Kidney epithelial cell (primary cell): ENCODE results near the gene TEK. TPM values are rescaled to one million over a fixed set of nuclear protein-coding genes. Genes with fewer than 3 reads are reported as not detected.

Source experiments
- DNase-seq: peaks from one replicate; pipeline ENCODE4 v3.0.0-alpha.2; 2010; ENCODE audit warnings: low read depth
- H3K27me3 ChIP-seq: 2 replicates; pipeline ENCODE4 v1.6.0; 2011; ENCODE audit warnings: low read length; ENCODE audit not compliant: control insufficient read depth, insufficient read depth
- H3K36me3 ChIP-seq: 2 replicates; pipeline ENCODE4 v1.5.1; 2011; ENCODE audit warnings: low read length; ENCODE audit not compliant: control insufficient read depth, insufficient read depth
- H3K4me3 ChIP-seq: 2 replicates; pipeline ENCODE4 v1.5.1; 2011; ENCODE audit warnings: low read depth, mild to moderate bottlenecking, control low read depth, low read length
- total RNA-seq: library from RNA; depleted of rRNA; stranded (reverse); fragments of >200 nt; gene quantifications from 2 replicates; pipeline ENCODE4 v1.2.3, GENCODE V29; 2015
- TF ChIP-seq, protein P1 (sequence below): IDR thresholded peaks from 2 replicates; pipeline ENCODE4 v1.5.1; 2011; ENCODE audit warnings: mild to moderate bottlenecking, moderate library complexity, low read length, control low read depth, inconsistent platforms; ENCODE audit not compliant: insufficient read depth, poor library complexity, severe bottlenecking

TEK gene
- total RNA-seq, 1 donor from 2014 or later = 0.33 TPM

DNA sequence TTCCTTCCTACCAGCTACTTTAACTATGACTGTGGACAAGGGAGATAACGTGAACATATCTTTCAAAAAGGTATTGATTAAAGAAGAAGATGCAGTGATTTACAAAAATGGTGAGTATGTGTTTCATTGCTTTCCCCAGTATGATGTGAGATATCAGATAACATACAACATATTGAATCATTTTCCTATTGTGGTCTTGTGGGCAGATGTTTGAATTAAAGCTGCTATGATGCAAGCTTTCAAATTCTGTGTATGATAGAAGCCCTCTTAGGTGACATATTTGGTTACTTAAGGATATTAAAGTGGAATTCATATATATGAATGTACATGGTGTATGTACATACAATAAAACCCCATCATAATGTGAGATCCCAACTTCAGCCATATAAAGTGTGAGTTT lies 59.5 kb downstream of the TEK start:
- no peaks in the 10 kb centered on the region for H3K27me3 ChIP-seq
- TF ChIP-seq, protein P1, sequence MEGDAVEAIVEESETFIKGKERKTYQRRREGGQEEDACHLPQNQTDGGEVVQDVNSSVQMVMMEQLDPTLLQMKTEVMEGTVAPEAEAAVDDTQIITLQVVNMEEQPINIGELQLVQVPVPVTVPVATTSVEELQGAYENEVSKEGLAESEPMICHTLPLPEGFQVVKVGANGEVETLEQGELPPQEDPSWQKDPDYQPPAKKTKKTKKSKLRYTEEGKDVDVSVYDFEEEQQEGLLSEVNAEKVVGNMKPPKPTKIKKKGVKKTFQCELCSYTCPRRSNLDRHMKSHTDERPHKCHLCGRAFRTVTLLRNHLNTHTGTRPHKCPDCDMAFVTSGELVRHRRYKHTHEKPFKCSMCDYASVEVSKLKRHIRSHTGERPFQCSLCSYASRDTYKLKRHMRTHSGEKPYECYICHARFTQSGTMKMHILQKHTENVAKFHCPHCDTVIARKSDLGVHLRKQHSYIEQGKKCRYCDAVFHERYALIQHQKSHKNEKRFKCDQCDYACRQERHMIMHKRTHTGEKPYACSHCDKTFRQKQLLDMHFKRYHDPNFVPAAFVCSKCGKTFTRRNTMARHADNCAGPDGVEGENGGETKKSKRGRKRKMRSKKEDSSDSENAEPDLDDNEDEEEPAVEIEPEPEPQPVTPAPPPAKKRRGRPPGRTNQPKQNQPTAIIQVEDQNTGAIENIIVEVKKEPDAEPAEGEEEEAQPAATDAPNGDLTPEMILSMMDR = no peak
- H3K4me3 ChIP-seq = no peak overlapping the region
- H3K36me3 ChIP-seq = no peaks in the 10 kb centered on the region
- no peak for DNase-seq

DNA sequence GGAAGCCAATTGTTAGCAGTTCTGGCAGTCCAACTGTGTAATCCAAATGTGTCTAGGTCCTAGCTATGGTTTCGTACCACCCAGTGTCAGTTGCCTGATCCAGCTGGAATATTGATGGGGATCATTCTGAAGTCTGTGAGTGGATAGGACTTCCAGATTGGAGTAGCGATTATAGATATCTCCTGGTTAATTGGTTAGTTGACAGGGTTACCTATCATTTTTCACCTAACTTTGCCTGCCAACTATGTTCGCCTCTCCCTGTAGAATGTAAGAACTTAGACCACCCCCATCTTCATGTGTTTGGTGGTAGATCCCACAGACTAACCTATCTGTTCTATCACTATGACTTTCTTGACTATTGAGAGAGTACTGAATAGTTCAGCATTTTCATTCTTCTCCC lies 59.9 kb downstream of the TEK start:
- DNase-seq = no peak
- Histone ChIP-seq H3K27me3 (no peaks in the 10 kb centered on the region), H3K4me3 (no peak overlapping the region), H3K36me3 (no peaks in the 10 kb centered on the region)
- TF ChIP-seq, protein P1 = no peak

DNA sequence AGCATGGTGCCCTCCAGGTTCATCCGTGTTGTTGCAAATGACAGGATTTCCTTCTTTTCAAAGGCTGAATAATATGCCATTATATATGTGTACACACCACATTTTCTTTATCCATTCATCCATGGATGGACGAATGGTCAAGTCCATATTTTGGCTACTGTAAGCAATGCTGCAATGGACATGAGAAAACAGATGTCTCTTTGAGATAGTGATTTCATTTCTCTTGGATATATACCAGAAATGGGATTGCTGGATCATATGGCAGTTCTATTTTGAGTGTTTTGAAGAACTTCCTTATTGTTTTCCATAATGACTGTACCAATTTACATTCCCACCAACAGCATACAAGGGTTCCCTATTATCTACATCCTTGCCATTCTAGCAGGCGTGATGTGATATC lies 67.9 kb downstream of the TEK start:
- TF ChIP-seq, protein P1 = no peak
- no peaks in the 10 kb centered on the region for H3K27me3 ChIP-seq
- H3K4me3 ChIP-seq = no peak overlapping the region
- no peaks in the 10 kb centered on the region for H3K36me3 ChIP-seq
- DNase-seq = no peak

DNA sequence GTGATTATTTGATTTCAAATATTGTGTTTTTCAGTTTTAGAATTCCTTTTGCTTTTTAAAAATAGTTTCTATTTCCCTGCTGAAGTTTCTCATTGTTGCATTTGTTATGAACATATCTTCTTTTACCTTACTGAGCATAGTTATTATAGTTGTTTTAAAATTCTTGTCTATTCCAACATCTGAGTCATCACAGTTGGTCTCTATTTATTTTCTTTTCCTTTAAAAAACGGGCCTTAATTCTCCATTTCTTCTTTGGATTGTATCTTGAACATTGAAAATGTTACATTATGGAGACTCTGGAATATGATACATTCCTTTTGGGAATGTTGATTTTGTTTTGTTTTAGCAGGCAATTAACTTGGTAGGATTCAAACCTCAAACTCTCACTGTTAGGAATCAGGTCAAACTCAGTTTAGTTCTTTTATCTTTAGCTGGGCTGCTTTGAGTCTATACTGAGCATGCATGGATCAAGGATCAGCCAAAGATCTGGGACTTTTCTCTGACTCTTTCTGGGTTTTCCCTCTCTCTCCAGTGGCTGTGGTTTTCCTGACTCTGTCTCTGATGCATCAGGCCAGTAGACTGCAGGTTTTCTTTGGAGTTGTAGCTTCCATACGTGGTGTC lies 70.3 kb downstream of the TEK start:
- Histone ChIP-seq H3K4me3 (no peak overlapping the region), H3K27me3 (no peaks in the 10 kb centered on the region), H3K36me3 (no peaks in the 10 kb centered on the region)
- TF ChIP-seq, protein P1 = no peak
- no peak for DNase-seq

DNA sequence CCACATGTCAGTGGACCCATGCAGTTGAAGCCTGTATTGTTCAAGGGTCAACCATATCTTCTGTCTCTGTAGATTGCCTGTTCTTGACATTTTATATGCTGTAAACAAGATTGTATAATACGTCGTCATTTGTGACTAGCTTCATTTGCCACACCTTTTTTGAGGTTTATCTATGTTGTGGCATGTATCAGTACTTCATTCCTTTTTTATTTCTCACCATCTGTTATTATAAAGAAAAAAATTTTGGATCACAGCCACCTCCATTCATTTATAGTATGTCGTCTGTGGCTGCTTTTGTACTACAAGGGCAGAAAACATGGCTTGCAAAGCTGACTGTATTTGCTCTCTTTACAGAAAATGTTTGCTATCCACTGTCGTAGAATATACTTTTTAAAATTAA lies 72.4 kb downstream of the TEK start:
- TF ChIP-seq, protein P1 = no peak
- H3K4me3 ChIP-seq = no peak overlapping the region
- DNase-seq = no peak
- no peaks in the 10 kb centered on the region for H3K36me3 ChIP-seq
- no peaks in the 10 kb centered on the region for H3K27me3 ChIP-seq

DNA sequence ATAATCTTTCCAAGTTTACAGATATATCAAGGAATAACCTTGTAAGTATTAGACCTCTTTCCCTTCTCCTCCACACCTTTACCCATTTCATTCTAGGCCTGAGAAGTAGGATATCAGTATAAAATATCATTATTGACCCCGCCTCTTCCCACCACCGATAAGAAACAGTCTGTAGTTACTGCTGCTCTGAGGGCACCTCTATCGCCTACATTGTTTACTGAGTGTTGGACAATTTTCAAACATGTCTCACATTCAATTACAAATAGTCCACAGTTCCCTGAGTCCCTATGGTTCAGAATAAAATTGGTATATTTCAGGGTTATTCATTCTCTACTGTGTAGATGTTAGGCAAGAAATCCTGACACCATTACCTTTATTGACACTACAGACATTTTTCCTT lies 73.4 kb downstream of the TEK start:
- Histone ChIP-seq H3K4me3 (no peak overlapping the region), H3K27me3 (no peaks in the 10 kb centered on the region), H3K36me3 (no peaks in the 10 kb centered on the region)
- TF ChIP-seq, protein P1 = no peak
- DNase-seq = no peak
